ENCODE measurements around the gene HCFC1.

Gene HCFC1

DNA sequence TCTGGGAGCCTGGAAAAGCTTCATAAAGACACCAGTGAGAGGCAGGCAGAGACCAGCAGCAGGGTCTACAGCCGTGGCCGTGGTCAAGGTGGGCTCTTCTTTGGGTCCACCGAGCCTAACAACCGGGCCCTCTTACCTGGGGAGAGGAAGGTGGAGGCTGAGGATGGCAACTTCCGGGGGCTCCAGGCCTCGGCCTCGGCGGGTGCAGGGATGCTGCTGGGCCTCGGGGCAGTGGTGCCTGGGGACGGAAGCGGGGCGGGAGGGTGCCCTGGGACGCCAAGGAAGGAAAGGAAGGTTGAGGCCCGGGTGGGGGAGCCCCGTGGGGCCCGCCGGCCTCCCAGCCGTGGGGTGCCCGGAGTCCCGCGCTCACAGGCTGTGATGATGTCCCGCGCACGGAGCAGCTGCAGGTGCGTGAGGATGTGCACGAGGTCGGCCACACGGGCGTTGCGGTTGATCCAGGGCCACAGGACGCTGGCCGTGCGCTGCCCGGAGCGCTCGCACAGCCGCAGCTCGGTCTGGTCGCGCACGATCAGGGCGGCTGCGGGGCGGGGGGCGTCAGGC, 47.5 kb upstream of the HCFC1 start:
- Histone ChIP-seq H3K27me3 (ENCODE audit: control insufficient read depth, insufficient read depth, low read length) (no peaks in the 10 kb centered on the region), H2AFZ (peak overlapping the region; percentile 50), H3K4me2 (ENCODE audit: low read length) (peak overlapping the region; percentile 59), H3K36me3 (ENCODE audit: control insufficient read depth, insufficient read depth, low read length) (no peaks in the 10 kb centered on the region), H3K27ac (no peak overlapping the region), H3K9me3 (ENCODE audit: control insufficient read depth, low read length) (no peaks in the 10 kb centered on the region), H3K79me2 (no peaks in the 10 kb centered on the region), H3K9ac (no peak overlapping the region), H3K4me3 (ENCODE audit: low read depth, low read length) (peak overlapping the region; percentile 42), H3K4me1 (peaks cover 4% of the 10 kb centered on the region)
- TF ChIP-seq, protein P1, sequence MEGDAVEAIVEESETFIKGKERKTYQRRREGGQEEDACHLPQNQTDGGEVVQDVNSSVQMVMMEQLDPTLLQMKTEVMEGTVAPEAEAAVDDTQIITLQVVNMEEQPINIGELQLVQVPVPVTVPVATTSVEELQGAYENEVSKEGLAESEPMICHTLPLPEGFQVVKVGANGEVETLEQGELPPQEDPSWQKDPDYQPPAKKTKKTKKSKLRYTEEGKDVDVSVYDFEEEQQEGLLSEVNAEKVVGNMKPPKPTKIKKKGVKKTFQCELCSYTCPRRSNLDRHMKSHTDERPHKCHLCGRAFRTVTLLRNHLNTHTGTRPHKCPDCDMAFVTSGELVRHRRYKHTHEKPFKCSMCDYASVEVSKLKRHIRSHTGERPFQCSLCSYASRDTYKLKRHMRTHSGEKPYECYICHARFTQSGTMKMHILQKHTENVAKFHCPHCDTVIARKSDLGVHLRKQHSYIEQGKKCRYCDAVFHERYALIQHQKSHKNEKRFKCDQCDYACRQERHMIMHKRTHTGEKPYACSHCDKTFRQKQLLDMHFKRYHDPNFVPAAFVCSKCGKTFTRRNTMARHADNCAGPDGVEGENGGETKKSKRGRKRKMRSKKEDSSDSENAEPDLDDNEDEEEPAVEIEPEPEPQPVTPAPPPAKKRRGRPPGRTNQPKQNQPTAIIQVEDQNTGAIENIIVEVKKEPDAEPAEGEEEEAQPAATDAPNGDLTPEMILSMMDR (IDR thresholded peaks at IDR 0.05): no peak

DNA sequence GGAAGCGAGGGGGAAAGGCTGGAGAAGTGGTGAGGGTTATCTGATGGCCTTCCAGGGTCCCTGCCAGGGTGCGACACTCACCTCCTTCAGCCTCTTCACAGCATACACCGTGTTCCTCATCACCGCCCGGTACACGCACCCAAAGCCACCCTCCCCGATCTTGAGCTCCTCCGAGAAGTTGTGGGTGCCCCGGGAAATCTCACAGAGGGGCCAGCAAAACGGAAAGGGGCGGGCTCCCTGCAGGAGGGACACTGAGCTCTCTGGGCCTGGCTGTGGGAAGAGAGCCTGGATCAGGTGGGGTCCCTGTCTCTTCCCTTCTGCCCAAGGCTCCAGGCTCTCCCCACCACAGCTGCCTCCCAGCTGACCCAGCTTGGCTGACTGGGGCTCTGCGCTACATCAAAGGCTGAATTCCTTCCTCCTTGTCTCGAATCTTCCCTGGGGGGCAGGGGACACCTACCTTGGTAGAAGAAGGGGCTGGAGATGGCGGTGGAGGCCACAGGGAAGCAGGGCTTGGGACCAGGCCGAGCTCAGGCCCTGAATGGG, 47.0 kb upstream of the HCFC1 start:
- H3K4me1 ChIP-seq: peaks cover 4% of the 10 kb centered on the region
- peak overlapping the region; percentile 50 for H2AFZ ChIP-seq
- no peaks in the 10 kb centered on the region for H3K36me3 ChIP-seq (ENCODE audit: control insufficient read depth, insufficient read depth, low read length)
- no peaks in the 10 kb centered on the region for H3K9me3 ChIP-seq (ENCODE audit: control insufficient read depth, low read length)
- TF ChIP-seq, protein P1 (IDR thresholded peaks at IDR 0.05): no peak
- H3K4me3 ChIP-seq (ENCODE audit: low read depth, low read length): peak overlapping the region; percentile 42
- H3K9ac ChIP-seq: no peak overlapping the region
- peak overlapping the region; percentile 59 for H3K4me2 ChIP-seq (ENCODE audit: low read length)
- H3K27ac ChIP-seq: no peak overlapping the region
- H3K79me2 ChIP-seq: no peaks in the 10 kb centered on the region
- H3K27me3 ChIP-seq (ENCODE audit: control insufficient read depth, insufficient read depth, low read length): no peaks in the 10 kb centered on the region

DNA sequence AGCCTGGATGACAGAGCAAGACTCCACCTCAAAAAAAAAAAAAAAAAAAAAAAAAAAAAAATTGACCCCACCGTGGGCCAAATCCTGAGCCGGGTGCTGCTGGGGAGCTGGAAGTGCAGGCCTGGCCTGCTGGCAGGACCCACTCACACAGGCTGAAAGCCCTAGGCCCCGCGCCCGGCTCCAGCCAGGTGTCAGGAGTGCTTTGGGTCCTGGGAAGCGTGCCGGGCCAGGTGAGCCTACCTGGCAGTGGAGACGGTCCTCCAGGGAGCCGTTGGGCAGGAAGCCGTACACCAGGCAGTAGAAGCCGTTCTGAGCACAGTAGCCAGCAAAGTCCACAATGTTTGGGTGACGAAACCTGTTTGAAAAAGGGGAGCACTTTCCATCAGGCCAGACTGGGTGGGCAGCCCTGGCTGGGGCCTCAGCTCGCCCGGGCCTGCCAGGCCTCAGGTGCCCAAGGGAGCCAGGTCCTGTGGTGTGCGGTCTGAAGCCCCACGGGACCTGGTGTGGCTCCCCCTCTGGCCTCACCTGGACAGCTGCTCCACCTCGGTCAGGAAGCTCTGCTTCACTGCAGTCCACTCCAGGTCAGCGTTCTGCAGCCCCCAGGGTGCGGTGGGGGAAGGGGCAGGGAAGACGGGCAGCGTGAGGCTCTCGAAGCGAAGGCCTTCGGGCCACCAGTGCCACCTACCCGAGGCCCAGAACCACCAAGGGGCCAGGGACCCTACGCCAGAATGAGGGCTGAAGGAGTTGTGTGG, 46.3 kb upstream of the HCFC1 start:
- H3K4me2 ChIP-seq (ENCODE audit: low read length): no peak overlapping the region
- H3K4me1 ChIP-seq: peaks cover 4% of the 10 kb centered on the region
- H2AFZ ChIP-seq: no peak overlapping the region
- no peaks in the 10 kb centered on the region for H3K27me3 ChIP-seq (ENCODE audit: control insufficient read depth, insufficient read depth, low read length)
- H3K9me3 ChIP-seq (ENCODE audit: control insufficient read depth, low read length): no peaks in the 10 kb centered on the region
- H3K36me3 ChIP-seq (ENCODE audit: control insufficient read depth, insufficient read depth, low read length): no peaks in the 10 kb centered on the region
- no peaks in the 10 kb centered on the region for H3K79me2 ChIP-seq
- TF ChIP-seq, protein P1 (IDR thresholded peaks at IDR 0.05): no peak
- no peak overlapping the region for H3K4me3 ChIP-seq (ENCODE audit: low read depth, low read length)
- H3K27ac ChIP-seq: no peak overlapping the region
- no peak overlapping the region for H3K9ac ChIP-seq

DNA sequence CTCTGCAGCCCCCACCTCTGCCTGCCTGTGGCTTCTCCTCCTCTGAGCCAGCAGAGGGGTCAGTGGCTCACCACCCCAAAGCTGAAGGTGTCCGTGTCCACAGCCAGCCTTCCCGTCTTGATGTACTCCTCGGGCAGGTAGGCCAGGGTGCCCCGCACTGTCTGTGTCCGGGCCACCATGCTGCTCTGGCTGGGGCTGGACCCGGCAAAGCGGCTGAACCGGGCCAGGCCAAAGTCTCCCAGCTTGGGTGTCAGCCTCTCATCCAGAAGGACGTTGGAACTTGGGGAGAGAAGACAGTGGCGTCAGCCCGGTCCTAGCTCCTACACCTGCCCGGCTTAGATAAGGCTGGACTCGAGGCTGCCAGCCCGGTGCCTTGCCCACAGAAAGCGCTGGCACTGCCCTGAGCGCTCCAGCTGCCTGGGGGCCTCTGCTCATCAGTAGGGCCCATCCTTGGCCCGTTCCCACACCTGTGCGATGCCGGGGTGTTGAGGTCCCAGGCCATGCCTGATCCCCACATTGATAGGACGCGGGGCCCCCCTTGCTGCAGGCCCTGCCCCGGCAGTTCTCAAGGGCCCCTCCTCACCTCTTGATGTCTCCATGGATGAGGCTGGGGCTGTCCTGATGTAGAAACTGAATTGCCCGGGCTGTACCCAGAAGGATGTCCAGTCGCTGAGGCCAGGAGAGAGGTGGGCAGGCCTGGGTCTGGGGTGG, 44.9 kb upstream of the HCFC1 start:
- H3K27me3 ChIP-seq (ENCODE audit: control insufficient read depth, insufficient read depth, low read length): no peaks in the 10 kb centered on the region
- no peaks in the 10 kb centered on the region for H3K9me3 ChIP-seq (ENCODE audit: control insufficient read depth, low read length)
- H3K4me2 ChIP-seq (ENCODE audit: low read length): no peak overlapping the region
- H3K9ac ChIP-seq: no peak overlapping the region
- H2AFZ ChIP-seq: no peak overlapping the region
- H3K4me1 ChIP-seq: peaks cover 4% of the 10 kb centered on the region
- TF ChIP-seq, protein P1 (IDR thresholded peaks at IDR 0.05): no peak
- no peaks in the 10 kb centered on the region for H3K79me2 ChIP-seq
- H3K36me3 ChIP-seq (ENCODE audit: control insufficient read depth, insufficient read depth, low read length): no peaks in the 10 kb centered on the region
- no peak overlapping the region for H3K4me3 ChIP-seq (ENCODE audit: low read depth, low read length)
- H3K27ac ChIP-seq: no peak overlapping the region
